ENCODE data around the gene G2E3.
"Not testable (repeated sequence)": the region's sequence is repeated elsewhere in the genome, so short reads cannot be mapped to it uniquely, and the experiment has no call there.

The G2E3 gene, protein sequence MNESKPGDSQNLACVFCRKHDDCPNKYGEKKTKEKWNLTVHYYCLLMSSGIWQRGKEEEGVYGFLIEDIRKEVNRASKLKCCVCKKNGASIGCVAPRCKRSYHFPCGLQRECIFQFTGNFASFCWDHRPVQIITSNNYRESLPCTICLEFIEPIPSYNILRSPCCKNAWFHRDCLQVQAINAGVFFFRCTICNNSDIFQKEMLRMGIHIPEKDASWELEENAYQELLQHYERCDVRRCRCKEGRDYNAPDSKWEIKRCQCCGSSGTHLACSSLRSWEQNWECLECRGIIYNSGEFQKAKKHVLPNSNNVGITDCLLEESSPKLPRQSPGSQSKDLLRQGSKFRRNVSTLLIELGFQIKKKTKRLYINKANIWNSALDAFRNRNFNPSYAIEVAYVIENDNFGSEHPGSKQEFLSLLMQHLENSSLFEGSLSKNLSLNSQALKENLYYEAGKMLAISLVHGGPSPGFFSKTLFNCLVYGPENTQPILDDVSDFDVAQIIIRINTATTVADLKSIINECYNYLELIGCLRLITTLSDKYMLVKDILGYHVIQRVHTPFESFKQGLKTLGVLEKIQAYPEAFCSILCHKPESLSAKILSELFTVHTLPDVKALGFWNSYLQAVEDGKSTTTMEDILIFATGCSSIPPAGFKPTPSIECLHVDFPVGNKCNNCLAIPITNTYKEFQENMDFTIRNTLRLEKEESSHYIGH

DNA sequence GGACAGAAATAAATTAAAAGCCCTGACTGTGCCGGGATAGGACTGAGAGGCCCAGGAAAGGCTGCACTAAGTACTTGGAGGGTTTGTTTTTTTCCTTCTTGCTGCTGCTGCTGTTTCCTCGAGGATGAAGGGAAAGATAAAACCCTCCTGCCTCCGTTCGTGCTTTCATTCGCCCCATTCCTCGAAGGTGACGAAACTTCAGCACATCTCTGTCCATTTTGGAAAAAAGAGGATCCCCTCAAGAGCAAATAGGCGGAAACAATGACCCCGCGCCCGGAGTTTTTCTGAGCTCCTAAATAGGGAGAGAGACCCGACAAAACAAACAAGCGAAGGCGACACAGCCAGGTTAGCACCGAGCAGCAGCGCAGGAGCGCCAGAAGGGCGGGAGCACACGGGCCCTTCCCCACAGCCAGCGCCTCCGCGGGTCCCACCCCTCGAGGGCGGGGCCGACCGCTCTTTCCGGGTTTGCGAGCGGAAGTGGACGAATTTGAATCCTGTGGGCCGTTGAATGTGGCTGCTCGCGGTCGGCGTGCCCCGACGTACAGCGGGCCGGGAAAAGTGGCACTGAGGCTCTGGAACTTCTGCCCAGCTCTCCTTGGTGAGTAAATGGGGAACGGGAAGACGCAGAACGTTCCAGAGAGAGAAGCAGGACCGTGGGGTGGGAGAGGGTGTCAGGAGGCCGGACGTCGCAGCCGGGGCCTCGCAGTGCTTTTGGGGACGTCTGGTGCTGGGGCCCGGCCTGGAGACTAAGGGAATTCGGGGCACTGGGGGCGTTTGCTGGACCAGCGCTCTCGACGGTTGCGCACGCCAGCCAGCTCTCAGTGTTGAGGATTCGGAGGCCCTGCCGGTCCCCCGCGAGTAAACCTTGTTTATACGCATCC is at the start of gene G2E3:
Gene G2E3 (plus strand): TSS at position 484 of the 881 bp plus-strand sequence. CDS start 21,922 bp downstream, outside the sequence.
- DNase-seq, result peak; percentile 94

DNA sequence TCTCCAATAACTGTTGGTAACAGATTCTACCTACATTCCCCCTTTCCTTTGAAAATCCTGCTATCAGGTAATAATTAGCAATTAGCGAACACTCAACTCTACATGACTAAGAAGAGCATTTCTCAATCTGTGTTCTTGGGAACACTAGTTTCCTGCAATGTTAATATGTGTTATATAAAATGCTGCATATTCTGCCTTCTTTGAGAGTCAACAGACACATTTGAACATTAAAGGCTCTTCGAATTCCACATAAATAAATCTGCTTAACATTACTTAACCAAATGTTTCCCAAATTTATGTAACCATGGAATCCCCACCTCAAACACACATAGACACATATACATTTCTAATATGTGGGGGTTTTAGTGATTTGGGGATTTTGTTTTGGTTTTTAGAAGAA is 41.2 kb upstream of the G2E3 start:
- DNase-seq, result no peak

DNA sequence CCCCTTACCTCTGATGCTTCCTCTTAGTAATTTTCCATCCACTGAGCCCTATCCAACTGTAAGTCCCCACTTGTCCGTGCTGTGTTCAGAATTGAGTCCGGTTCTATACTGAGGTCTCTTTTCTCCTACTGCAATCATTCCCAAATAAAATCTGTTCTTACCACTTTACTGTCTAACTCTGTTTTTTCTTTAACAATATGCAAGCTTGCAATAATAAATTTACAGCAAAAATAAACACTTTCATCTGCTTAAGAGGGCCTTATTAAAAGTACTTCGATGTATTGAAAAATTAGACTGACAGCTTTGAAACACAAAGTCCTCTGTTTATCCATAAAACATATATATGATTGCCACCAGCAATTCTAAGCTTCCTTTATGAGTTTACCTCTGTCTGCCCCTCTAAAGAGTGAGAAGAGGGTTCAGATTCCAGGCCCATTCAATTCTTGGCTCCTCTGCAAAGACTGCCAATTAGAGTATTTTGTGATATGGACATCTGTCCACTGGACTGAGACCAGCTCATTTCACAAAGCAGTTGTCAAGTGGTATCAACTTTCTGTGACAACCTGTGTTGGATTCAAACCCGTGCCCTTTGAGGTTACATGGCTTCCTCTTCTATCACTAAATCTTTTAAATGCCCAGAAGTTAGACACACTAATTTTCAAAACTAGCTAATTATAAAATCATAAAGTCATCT is 39.9 kb upstream of the G2E3 start:
- no peak for DNase-seq

DNA sequence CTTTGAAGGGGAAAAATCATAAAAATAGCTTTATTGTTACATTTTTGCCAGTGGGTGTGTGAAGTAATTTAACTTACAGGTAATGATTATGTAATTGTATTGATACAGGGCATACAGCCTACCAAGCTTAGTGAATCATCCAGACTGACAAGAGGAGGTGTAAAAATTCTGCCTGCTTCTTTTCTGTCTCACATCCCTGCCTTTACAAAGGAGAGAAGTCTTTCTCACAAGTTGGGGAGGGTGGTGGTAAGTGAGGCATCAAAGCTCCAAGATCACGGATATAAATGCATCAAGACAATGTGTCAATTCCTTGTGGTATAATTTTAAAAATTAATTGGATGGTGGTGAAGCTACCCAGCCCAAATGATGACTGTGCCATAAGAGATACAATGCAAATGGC is 39.0 kb upstream of the G2E3 start:
- no peak for DNase-seq

DNA sequence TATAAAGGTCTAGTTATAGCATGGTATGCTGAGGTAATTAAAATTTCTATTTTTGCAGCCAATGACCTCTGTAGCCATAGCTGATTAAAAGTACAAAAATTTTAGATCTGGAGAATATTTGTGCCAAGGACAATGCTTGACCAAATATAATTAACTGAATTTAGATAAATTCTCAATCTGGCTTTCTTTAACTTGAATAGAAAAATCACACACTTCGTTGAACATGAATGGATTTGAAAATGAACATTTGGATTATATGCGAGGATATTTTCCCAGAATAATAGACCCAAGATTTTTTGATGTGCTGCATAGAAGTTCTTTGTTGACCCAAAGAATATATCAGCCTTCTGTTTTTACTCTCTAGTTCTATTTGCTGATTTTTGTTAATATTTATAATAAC is 38.4 kb upstream of the G2E3 start:
- no peak for DNase-seq

DNA sequence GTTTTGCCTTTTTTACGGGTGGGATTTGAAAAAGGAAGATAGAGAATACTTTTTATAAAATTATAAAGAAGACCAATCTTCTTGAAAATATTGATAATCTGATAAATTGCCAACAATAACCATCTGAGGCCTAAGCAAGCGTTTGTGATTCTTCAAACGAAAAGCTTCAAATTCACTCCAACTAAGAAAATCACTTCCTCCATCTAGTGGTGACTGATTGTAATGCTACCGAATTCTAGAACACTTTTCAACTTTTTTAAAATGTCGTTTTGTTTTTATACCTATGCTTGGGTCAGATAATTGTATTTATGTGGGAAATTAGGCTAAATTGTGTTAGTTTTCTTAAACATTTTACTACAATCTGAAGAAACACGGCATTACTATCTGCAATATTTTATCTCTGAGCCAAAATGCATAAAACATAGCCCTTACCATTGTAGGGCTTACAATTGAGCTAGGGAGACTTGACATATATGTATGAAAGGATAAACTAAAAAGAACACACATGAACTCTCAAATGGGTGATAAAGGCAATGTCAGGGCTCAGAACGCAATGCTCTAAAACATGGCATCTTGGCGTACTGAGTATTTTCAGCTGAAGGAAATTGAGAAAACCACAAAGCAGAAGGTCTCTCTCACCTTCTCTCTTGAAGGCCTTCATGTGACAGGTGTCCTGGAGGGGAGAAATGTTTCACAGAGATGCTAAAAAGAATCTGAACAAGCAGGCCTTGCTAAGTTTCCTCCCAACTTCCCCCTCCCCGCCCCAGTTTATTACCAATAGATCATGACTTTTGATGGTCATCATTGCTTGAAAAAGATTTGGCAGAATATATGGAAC is 36.8 kb upstream of the G2E3 start:
- peak; percentile 56 for DNase-seq

DNA sequence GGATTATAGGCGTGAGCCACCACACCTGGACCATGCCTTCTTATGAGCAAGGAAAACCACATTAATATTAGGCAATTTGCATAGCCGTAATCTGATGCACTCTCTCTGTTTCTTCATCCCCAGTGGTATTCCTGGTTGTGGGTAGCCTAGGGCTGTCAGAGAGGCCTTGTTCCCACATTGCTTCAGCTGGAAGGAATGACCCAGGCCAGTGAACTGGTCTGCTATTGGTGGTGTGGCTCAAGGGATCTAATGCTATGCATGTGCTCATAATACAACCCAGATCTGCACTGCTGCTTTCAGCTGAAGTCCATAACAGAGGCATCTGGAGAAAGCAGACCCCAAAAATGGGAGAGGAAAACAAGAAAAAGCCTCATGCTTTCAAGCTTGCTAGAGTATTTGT is 33.1 kb upstream of the G2E3 start:
- DNase-seq, result no peak

DNA sequence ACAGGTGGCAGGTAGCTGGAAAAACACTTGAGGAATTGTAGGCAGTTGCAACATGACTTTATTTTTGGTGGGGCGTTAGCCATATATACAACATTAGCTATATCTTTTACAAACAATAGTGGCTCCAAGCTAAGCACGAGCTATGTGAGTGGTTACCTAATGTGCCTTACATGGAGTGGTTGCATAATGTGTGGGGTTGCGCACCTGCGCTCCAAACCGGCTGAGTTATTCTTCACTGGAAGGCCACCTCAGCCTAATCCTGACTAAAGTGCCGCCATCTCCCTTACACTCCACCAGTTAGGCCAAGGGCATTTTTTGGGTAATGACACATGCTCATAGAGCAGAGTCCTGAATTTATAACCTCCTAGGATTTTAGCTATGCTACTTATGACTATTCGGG is 31.8 kb upstream of the G2E3 start:
- DNase-seq, result no peak

DNA sequence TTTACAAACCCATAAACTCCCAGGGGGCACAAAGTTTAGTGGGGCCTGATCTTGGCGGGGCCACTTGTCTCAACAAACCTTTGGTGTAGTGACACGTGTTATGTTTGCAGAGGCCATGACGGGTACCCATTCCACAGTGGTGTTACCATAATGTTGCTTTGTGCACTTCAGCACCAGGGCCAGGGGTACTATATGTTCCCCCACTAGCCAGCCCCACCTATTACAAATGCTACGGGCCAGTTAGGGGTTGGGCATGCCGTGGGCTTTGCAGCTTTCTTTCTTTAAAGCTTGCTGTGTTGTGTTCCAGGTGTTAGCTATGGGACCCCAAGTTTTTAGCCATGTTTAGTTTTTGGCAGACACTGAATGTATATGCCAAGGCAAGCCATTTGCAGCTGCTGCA is 30.8 kb upstream of the G2E3 start:
- no peak for DNase-seq

DNA sequence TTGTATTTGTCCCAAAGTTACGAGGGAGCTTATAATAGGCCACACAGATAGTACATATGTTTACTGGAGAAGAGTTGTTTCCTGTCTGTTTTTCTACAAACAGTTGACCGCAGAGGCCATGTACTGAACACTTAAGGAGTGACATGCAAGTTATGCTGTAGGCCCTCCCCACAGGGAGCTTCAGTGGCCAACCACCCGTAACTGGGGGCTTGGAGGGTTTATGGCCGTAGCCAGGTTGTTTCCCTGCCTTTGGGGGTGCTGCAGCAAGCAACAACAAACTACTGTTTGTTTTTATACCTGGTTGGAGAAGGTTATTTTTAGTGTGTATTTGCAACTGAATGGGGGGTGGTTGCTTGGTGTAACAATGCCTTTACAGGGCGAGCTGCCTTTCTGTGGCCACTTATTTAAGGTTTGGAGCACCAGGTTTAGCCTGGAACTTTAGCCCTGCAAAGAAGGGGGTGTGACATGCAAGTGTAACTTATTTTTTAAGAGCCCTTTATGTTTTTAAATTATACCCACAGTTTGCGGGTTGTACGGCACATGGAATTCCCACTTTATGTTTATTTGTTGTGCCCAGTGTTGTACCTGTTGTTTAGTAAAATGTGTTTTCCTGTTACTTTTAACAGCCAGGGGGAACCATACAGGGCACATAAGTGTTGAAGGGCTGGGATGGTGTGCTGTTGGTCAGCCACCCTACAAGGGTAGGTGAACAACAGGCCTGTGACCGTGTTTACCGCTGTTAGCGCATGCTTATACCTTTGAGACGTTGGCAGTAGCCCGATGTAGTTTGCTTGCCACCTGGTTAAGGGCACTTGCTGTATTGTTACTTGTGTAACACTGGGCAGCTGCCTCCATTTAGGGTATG is 29.9 kb upstream of the G2E3 start:
- no peak for DNase-seq

DNA sequence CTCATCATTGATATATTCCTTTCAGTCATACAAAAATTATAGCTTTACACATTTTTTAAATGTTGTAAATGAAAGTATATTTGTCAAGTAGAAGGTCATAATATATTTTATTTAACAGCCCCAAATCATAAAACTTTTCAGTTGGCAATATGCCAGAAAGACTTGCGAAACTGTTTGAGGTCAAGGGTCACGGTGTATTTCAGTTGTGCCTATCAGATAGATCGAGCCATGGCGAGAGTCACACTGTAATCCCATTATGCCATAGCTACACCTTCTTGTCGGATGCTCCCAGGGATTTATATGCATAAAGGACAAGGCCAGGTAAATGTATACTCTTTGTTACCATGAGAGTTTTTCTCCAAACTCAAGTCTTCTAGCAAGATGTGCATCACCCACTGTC is 26.7 kb upstream of the G2E3 start:
- DNase-seq, result no peak

DNA sequence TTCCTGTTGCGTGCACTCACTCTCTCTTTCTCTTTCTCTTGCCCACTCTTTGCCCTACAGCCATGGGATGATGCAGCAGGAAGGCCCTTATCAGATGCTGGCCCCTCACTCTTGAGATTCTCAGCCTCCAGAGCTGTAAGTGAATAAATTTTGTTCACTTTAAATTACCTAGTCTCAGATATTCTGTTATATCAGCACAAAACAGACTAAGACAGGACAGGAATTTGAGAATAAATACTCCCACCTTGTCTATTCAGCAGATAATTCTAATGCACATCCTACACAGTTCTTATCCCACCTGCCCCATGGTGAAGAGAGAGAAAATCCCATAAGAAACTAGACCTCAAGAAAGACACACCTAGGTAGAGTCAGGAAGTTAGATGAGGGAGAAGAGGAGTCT is 25.8 kb upstream of the G2E3 start:
- DNase-seq, result no peak

DNA sequence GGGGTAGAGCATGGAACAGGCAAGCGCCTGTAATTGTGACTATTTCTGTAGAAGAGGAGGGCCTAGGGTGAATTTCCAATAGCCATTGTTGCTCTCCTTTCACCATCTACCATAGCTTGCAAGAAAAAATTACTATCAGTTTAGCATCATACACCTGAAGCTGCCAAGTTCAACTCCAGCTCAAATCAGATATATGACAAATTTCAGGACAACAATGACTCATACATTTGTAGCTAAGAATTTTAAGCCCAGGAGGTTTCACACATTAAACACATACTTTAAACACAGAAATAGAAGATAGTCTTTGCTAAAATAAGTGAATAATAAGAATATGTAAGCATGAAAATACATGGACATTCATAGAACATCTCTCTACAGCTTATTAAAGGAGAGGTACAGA is 17.6 kb upstream of the G2E3 start:
- DNase-seq, result no peak

DNA sequence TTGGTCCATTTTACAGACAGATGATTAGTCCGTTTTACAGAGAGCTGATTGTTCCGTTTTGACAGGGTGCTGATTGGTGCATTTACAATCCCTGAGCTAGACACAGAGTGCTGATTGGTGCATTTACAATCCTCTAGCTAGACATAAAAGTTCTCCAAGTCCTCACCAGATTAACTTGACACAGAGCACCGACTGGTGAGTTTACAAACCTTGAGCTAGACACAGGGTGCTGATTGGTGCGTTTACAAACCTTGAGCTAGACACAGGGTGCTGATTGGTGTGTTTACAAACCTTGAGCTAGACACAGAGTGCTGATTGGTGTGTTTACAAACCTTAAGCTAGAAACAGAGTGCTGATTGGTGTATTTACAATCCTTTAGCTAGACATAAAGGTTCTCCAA is 12.2 kb upstream of the G2E3 start:
- DNase-seq, result not testable (repeated sequence)

DNA sequence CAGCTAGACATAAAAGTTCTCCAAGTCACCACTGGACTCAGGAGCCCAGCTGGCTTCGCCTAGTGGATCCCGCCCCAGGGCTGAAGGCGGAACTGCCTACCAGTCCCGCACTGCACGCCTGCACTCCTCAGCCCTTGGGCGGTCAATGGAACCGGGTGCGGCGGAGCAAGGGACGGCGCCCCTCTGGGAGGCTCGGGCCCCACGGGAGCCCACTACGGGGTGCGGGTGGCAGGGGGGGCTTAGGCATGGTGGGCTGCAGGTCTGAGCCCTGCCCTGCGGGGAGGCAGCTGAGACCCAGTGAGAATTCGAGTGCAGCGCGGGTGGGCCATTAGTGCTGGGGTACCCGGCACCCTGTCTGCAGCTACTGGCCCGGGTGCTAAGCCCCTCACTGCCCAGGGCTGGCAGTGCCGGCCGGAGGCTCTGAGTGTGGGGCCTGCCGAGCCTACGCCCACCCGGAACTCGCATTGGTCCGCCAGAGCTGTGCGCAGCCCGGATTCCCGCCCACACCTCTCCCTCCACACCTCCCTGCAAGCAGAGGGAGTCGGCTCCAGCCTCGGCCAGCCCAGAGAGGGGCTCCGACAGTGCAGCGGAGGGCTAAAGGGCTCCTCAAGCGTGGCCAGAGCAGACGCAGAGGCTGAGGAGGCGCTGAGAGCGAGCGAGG is 11.4 kb upstream of the G2E3 start:
- no peak for DNase-seq

DNA sequence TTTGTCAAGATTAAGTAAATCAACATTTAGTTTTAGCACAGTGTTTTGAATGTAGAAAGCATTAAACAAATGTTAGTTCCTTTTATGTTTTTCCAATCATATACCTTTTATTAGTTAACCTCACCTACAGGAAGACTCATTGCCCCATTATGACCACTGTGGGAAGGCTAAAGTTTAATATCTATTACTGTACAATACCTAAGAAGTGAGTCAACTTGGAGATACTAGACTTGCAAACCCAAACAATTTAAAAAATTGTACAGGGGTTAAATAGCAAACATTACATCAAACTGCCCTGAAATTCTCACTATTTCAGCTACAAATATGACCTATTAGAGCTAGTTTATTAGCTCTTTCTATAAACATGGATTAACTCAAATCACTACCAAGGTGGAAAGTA is 8.6 kb upstream of the G2E3 start:
- no peak for DNase-seq

DNA sequence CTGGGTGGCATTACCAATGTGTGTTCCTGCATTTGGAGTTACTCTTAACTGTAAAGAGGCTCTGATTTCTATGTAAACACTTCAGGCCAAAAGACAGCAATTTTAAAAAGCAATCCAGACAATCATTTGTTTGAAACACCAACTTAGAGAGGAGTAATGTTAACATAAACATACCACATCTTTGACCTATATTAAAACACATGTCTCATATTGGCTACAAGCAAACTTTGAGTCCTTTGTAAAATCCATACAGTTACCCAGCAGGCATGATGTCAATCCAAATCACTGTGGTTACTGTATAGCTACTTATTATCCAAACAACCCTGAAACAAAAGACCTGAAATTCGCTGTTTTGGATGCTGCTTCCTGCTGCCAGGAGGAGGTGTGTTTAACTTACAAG is 7.5 kb upstream of the G2E3 start:
- no peak for DNase-seq

DNA sequence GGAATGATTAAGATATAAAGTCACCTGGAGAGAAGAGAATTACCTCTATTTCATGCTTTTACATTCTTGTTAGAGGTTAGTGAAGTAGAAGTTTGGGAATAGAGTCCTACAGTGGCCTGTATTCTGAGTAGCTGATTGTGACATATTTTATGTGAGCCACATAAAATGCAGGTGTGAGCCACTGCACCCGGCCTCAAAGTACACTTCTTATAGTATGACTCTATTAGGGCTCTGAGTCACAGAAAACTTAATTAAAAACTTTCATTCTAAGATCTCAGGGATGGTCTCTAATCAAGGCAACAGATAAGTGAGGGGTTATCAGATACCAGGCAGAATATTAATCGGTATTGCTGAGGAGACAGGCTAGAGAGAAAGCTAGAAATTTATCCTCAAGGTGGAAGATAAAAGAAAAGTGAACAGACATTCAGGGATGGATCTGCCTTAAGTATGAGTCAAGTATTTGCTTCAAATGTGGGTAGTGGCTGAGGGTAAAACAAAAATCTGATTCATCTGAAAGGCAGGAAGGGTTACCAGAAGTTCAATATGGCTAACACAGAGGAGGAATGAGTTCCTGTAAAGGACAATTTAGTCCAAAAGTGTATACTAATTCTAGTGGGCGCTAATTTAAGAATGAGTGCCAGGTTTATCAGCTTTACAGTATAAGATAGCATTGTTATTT is 5.5 kb upstream of the G2E3 start:
- DNase-seq, result no peak

DNA sequence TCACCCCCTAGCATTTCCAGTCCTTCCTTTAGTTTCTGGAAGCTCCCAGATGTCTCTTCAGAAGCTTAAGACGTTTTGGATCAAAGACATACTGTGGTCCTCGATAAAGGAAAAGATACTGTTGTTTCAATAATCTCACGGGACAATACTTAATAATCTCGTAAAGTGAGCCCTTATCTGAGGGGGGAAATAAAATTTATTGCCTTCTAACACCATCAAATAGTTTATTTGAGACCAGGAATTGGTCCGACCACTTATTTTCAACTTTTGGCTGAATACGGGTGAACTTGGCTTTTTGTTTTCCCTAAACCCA is 640 bp upstream of the G2E3 start:
- no peak for DNase-seq

DNA sequence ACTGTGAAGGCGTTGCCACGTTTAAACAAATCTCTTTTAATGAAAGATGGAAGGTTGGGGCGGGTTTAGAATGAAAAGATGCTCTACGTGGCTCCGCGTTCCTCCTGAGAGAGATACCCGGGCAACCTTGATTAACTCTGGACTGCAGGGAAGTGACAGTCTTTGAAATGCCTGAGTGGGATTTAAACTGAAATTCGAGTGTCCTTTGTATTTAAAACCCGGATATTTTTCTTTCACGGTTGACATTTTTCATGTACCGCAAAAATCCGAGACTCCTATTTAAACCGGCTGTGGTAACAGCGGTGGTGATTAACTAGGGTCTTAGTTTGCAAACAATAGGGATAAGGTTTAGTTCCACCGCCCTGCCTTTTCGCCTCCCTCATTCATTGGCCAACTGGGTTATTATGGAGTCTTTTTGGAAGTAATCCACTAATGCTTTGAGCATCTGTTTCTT is 707 bp downstream of the G2E3 start:
- peak; percentile 15 for DNase-seq

Measured in NCI-H2107 (cell line).